Activated T-helper 2 cell treated with anti-CD3 and anti-CD28 coated beads, Interferon-gamma antibody, Interleukin-2, Interleukin-4, amounts not matched to agents 10 μg/mL and 5 μg/mL and 100 μg/mL, durations not matched to agents 14 hours and 24 hours and 36 hours (primary cell): ENCODE results near the gene COX4I2. TPM values are rescaled to one million over a fixed set of nuclear protein-coding genes. Genes with fewer than 3 reads are reported as not detected.
A peak's percentile ranks its signal among the peaks of the same experiment; 100 is the strongest.
"Not testable (repeated sequence)": the region's sequence is repeated elsewhere in the genome, so short reads cannot be mapped to it uniquely, and the experiment has no call there.

Source experiments
- DNase-seq: peaks from one replicate; pipeline ENCODE4 v3.0.0; 2021; ENCODE audit warnings: low spot score
- H3K27ac Mint-ChIP-seq: one replicate; pipeline ENCODE4 v1.8.0; 2021; ENCODE audit warnings: mixed read lengths
- H3K27me3 Mint-ChIP-seq: one replicate; pipeline ENCODE4 v1.8.0; 2021; ENCODE audit warnings: low read depth, mixed read lengths
- H3K36me3 Mint-ChIP-seq: one replicate; pipeline ENCODE4 v1.8.0; 2021; ENCODE audit warnings: low read depth, mixed read lengths
- H3K4me1 Mint-ChIP-seq: one replicate; pipeline ENCODE4 v1.8.0; 2021; ENCODE audit warnings: low read depth, mixed read lengths
- H3K4me3 Mint-ChIP-seq: one replicate; pipeline ENCODE4 v1.8.0; 2021; ENCODE audit warnings: low read depth, mild to moderate bottlenecking, moderate library complexity, mixed read lengths
- H3K9me3 Mint-ChIP-seq: one replicate; pipeline ENCODE4 v1.8.0; 2021; ENCODE audit warnings: mixed read lengths
- intact Hi-C: fragments of 100-400 bp; cut with micrococcal nuclease; formaldehyde crosslinking; loops from one replicate; pipeline ENCODE4 v1.15.1; 2023
- total RNA-seq: library from RNA; stranded (reverse); gene quantifications from 2 replicates; pipeline ENCODE4 v1.2.3, GENCODE V29; 2022

The COX4I2 gene
- total RNA-seq, 1 donor from 2014 or later: not detected

GRCh38 chr20:31603822-31604566, 33.7 kb upstream of the COX4I2 start:
- Mint-ChIP-seq H3K27ac (peak overlapping the region; percentile 53), H3K4me3 (peak overlapping the region; percentile 87), H3K27me3 (peaks cover 43% of the 10 kb centered on the region), H3K9me3 (no peaks in the 10 kb centered on the region), H3K4me1 (peaks cover 23% of the 10 kb centered on the region), H3K36me3 (no peaks in the 10 kb centered on the region)
- peak; percentile 70 for DNase-seq
- intact Hi-C loops: loop anchor here (1.0 to 2.0 kb wide), 3 partner anchors 8 to 119 kb away; partner anchors contain the start of gene BCL2L1

DNA sequence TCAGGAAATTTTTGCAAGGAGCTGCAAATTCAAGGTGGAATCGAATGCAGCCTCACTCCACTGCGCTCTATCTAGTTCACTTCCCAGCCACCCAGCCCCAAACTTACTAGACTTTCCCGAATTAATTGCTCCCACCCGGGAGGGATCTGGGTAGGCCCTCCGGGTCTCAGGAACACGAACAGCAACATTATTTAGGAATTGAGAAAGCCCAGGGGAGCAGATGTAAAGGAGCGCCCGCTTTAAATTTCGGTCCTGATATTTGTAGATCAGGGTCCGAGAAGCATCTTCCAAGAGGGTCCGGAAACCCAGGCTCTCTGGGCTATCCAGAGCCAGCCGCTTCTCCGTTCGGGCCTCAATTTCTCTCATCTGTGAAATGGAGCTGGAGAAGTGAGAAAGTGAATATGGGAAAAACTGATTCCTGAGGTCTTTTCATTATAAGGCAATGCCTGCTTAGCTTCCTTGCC, 33.1 kb upstream of the COX4I2 start:
- no peak for DNase-seq
- Mint-ChIP-seq H3K27me3 (peaks cover 44% of the 10 kb centered on the region), H3K36me3 (no peaks in the 10 kb centered on the region), H3K4me3 (peak overlapping the region; percentile 87), H3K4me1 (peaks cover 23% of the 10 kb centered on the region), H3K9me3 (no peaks in the 10 kb centered on the region), H3K27ac (no peak overlapping the region)
- intact Hi-C loops: loop anchor here (1.0 to 2.0 kb wide), 3 partner anchors 8 to 118 kb away; partner anchors contain the start of gene BCL2L1

DNA sequence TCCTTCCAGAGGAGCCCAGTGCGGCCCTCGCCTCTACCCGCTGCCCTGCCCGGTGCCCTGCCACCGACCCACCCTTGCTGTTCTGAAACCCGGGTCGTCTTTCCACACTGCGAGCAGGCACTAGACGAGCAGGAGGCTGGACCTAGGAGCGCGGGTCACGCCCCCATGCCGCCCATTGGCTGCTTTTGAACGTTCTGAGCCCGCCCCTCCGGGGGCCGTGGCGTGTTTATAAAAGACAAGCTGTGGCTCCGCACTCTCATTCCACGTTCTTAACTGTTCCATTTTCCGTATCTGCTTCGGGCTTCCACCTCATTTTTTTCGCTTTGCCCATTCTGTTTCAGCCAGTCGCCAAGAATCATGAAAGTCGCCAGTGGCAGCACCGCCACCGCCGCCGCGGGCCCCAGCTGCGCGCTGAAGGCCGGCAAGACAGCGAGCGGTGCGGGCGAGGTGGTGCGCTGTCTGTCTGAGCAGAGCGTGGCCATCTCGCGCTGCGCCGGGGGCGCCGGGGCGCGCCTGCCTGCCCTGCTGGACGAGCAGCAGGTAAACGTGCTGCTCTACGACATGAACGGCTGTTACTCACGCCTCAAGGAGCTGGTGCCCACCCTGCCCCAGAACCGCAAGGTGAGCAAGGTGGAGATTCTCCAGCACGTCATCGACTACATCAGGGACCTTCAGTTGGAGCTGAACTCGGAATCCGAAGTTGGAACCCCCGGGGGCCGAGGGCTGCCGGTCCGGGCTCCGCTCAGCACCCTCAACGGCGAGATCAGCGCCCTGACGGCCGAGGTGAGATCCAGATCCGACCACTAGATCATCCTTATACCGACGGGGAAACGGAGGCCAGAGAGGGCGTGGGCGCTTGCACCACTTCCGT, 32.4 kb upstream of the COX4I2 start, which contains the start of gene ID1:
TSS of gene ID1 (plus strand) at position 259 of the 871 bp plus-strand sequence. CDS start at position 358, 99 bp downstream.
- peak; percentile 84 for DNase-seq
- intact Hi-C loops: loop anchor here (2.0 kb wide), 2 partner anchors 32 to 118 kb away; partner anchors contain the start of gene BCL2L1
- Mint-ChIP-seq H3K4me3 (peak within 1 kb of the TSS; percentile 87), H3K9me3 (no peaks in the 10 kb centered on the region), H3K4me1 (peaks cover 23% of the 10 kb centered on the region), H3K36me3 (no peaks in the 10 kb centered on the region), H3K27ac (peak within 1 kb of the TSS; percentile 53), H3K27me3 (peaks cover 44% of the 10 kb centered on the region)

DNA sequence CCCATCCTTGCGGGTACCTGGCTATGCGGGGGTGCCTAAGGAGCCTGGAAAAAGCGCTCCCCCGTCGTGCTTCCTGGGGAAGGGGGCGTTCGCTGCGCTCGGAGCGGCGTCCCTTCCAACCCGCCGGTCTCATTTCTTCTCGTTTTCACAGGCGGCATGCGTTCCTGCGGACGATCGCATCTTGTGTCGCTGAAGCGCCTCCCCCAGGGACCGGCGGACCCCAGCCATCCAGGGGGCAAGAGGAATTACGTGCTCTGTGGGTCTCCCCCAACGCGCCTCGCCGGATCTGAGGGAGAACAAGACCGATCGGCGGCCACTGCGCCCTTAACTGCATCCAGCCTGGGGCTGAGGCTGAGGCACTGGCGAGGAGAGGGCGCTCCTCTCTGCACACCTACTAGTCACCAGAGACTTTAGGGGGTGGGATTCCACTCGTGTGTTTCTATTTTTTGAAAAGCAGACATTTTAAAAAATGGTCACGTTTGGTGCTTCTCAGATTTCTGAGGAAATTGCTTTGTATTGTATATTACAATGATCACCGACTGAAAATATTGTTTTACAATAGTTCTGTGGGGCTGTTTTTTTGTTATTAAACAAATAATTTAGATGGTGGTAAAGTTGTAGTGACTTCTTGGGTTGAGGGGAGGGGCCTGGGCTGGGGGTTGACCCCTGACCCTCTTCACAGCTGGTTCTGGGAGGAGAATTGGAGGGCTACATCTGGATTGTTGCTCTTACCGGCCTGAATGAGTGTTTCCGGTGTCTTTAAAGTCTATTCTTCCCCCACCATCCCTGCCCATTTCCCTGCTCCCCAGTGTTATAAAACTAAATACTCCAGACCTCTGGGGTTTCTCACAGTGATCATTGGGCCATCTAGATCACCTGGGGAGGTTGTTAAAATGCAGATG, 31.6 kb upstream of the COX4I2 start:
- peaks cover 23% of the 10 kb centered on the region for H3K4me1 Mint-ChIP-seq
- no peak overlapping the region for H3K27ac Mint-ChIP-seq
- H3K27me3 Mint-ChIP-seq: peaks cover 42% of the 10 kb centered on the region
- DNase-seq: peak; percentile 14
- H3K4me3 Mint-ChIP-seq: peak overlapping the region; percentile 87
- H3K36me3 Mint-ChIP-seq: no peaks in the 10 kb centered on the region
- no peaks in the 10 kb centered on the region for H3K9me3 Mint-ChIP-seq
- intact Hi-C loops: loop anchor here (2.0 kb wide), 2 partner anchors 33 to 117 kb away; partner anchors contain the start of gene BCL2L1

GRCh38 chr20:31606804-31607639, 30.7 kb upstream of the COX4I2 start:
- Mint-ChIP-seq H3K4me3 (peak overlapping the region; percentile 21), H3K9me3 (no peaks in the 10 kb centered on the region), H3K27me3 (peaks cover 42% of the 10 kb centered on the region), H3K4me1 (peaks cover 23% of the 10 kb centered on the region), H3K27ac (no peak overlapping the region), H3K36me3 (no peaks in the 10 kb centered on the region)
- DNase-seq: no peak
- intact Hi-C loops: no loop called here

DNA sequence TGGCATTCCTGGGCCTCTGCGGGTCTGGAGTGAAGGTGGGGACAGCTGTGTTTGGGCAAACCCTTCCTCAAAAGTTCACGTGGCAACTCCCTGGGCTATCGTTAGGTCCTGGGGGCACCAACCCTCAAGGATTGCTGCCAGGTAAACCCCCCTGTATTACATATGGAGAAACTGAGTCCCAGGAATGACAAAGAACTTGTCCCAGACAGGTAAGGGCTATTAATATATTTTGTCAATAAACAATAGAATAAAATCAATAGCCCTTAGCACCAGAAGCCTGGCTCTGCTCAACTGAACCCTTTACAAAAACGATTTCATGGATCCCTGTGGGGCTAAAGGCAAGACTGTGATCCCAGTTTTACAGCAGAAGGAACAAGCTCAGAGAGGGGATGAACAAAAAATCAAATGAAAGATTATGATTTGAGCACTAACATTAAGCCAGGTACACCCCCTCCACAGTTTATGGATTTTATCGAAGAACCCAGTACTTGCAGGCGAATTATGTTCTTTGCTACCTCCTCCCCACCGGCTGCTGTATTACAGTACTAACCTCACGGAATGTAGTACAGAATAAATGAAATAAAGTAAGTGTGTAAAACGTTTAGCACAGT, 30.0 kb upstream of the COX4I2 start:
- intact Hi-C loops: no loop called here
- H3K4me3 Mint-ChIP-seq: no peak overlapping the region
- peaks cover 19% of the 10 kb centered on the region for H3K4me1 Mint-ChIP-seq
- no peak overlapping the region for H3K27ac Mint-ChIP-seq
- DNase-seq: no peak
- H3K27me3 Mint-ChIP-seq: peaks cover 37% of the 10 kb centered on the region
- H3K9me3 Mint-ChIP-seq: no peaks in the 10 kb centered on the region
- no peaks in the 10 kb centered on the region for H3K36me3 Mint-ChIP-seq

DNA sequence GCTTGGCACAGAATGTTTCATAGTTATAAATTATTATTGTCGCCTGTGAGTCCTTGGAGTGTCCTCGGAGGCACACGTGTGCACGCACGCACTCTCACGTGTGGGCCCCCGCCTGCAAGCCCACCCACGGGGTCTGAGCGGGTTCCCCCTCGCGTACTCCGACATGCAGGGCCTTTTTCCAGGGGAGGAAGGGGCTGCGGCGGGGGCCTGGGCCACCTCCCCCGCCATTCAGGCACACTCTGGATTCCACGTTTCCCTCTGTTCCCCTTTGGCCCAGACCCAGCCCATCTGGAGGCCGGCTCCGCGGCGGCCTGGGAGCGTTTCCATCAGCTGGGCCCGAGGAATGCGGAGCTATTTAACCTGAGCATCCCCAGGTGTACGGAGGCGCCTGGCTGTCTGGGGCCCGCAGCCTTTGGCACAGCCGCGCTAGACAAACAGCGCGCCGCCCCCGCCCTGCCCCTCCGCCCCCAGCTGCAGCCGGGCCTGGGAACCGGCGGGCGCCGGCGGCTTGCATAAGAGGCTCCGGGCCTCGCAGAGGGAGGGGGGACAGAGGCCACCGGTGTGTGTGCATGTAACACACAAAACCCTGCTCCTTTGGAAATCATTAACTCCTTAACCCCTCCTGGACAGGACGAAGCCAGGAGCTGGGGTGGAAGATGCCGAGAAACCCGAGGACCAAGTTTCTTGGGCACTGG, 29.3 kb upstream of the COX4I2 start:
- DNase-seq: no peak
- no peak overlapping the region for H3K4me3 Mint-ChIP-seq
- no peaks in the 10 kb centered on the region for H3K36me3 Mint-ChIP-seq
- peaks cover 38% of the 10 kb centered on the region for H3K27me3 Mint-ChIP-seq
- no peaks in the 10 kb centered on the region for H3K9me3 Mint-ChIP-seq
- H3K4me1 Mint-ChIP-seq: peaks cover 17% of the 10 kb centered on the region
- H3K27ac Mint-ChIP-seq: no peak overlapping the region
- intact Hi-C loops: no loop called here

DNA sequence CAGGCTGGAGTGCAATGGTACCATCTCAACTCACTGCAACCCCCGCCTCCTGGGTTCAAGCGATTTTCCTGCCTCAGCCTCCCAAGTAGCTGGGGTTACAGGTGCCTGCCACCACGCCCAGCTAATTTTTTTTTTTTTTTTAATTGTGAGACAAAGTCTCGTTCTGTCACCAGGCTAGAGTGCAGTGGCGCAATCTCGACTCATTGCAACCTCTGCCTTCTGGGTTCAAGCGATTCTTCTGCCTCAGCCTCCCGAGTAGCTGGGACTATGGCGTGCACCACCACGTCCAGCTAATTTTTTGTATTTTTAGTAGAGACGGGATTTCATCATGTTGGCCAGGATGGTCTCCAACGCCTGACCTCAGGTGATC, 25.5 kb upstream of the COX4I2 start:
- H3K27me3 Mint-ChIP-seq: peaks cover 16% of the 10 kb centered on the region
- not testable (repeated sequence) for H3K9me3 Mint-ChIP-seq, H3K27ac Mint-ChIP-seq, DNase-seq, H3K36me3 Mint-ChIP-seq, H3K4me1 Mint-ChIP-seq, H3K4me3 Mint-ChIP-seq
- intact Hi-C loops: loop anchor here (1.0 kb wide), 1 partner anchor 8 kb away; no protein-coding TSS in a partner anchor

DNA sequence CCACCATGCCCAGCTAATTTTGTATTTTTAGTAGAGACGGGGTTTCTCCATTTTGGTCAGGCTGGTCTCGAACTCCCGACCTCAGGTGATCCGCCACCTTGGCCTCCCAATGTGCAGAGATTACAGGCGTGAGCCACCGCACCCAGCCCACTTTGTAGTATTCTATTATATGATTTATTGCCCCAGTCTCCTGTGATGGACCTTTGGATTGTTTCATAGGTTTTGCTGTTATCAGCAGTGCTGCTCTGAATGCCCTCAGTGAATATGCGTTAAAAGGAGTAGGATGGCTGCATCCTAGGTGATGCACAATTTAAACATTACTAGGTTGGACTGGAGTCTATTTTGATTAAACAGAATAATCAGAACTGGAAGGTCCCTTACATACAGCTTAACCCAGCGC, 22.3 kb upstream of the COX4I2 start:
- intact Hi-C loops: no loop called here
- no peaks in the 10 kb centered on the region for H3K36me3 Mint-ChIP-seq
- H3K27me3 Mint-ChIP-seq: peaks cover 9% of the 10 kb centered on the region
- H3K4me1 Mint-ChIP-seq: peaks cover 5% of the 10 kb centered on the region
- H3K9me3 Mint-ChIP-seq: no peaks in the 10 kb centered on the region
- no peak overlapping the region for H3K4me3 Mint-ChIP-seq
- no peak overlapping the region for H3K27ac Mint-ChIP-seq
- no peak for DNase-seq

- intact Hi-C loops: no loop called here
- no peaks in the 10 kb centered on the region for H3K36me3 Mint-ChIP-seq
- H3K4me1 Mint-ChIP-seq: peaks cover 5% of the 10 kb centered on the region
- no peaks in the 10 kb centered on the region for H3K9me3 Mint-ChIP-seq
- peaks cover 9% of the 10 kb centered on the region for H3K27me3 Mint-ChIP-seq
- no peak for DNase-seq
- no peak overlapping the region for H3K4me3 Mint-ChIP-seq
- H3K27ac Mint-ChIP-seq: no peak overlapping the region
Observed at GRCh38 chr20:31617432-31618104, 20.1 kb upstream of the COX4I2 start.
